GM12878 (cell line): ENCODE results near the gene SBNO2. TPM values are rescaled to one million over a fixed set of nuclear protein-coding genes. Genes with fewer than 3 reads are reported as not detected.

Experiments used
- ATAC-seq: fragments of 200-7000 bp; cut with Tn5 transposase; 3 replicates; pipeline ENCODE4 v1.9.1; 2020; ENCODE audit warnings: mild to moderate bottlenecking, moderate library complexity
- BruUV-seq: library from RNA; stranded (reverse); fragments of 400-500 nt; replicated peaks from 2 replicates; lab custom pipeline; 2021; lab: Mats Ljungman, UMichigan
- CTCF ChIA-PET: fragments of 300-600 bp; sonication (Branson Sonifier 250); formaldehyde crosslinking; extraction: SDS; loops from one replicate; lab custom pipeline; 2021; ENCODE audit warnings: inconsistent platforms; lab: Yijun Ruan, JAX
- POLR2A ChIA-PET: fragments of 350-600 bp; formaldehyde crosslinking; extraction: SDS; loops from one replicate; lab custom pipeline; 2021; ENCODE audit warnings: inconsistent platforms; lab: Charles Lee
- RAD21 ChIA-PET: fragments of 300-600 bp; sonication (Branson Sonifier 250); formaldehyde crosslinking; loops from one replicate; lab custom pipeline; 2023; ENCODE audit warnings: antibody characterized with exemption; ENCODE audit not compliant: unreplicated experiment; lab: Charles Lee
- SMC1A ChIA-PET: fragments of 300-600 bp; sonication (Branson Sonifier 250); formaldehyde crosslinking; loops from one replicate; lab custom pipeline; 2023; ENCODE audit not compliant: unreplicated experiment, uncharacterized antibody; lab: Charles Lee
- DNase-seq: peaks from one replicate; pipeline ENCODE4 v3.0.0-alpha.2; 2011; ENCODE audit warnings: low read depth, low spot score
- FAIRE-seq: peaks from 3 replicates; lab custom pipeline; 2011; peaks lifted over from hg19 to GRCh38; lab: Jason Lieb, UNC
- H2AFZ ChIP-seq: 2 replicates; pipeline ENCODE4 v1.6.0; 2011; ENCODE audit warnings: low read depth, low read length, control low read depth; ENCODE audit not compliant: control insufficient read depth
- H3K27ac ChIP-seq: 2 replicates; pipeline ENCODE4 v1.5.1; 2011; ENCODE audit warnings: control low read depth; ENCODE audit not compliant: control insufficient read depth, insufficient read depth
- H3K27me3 ChIP-seq, 2 experiments: replicated peaks in 1 of 2; 2 replicates each; pipeline versions ENCODE4 v1.6.0 to v1.6.1; 2011; ENCODE audit warnings: low read length in 1 of 2; ENCODE audit not compliant: control insufficient read depth in 2 of 2, insufficient read depth in 2 of 2
- H3K36me3 ChIP-seq, 2 experiments: 2 replicates each; pipeline ENCODE4 v1.5.1; 2011; ENCODE audit warnings: low read length in 1 of 2; ENCODE audit not compliant: control insufficient read depth in 2 of 2, insufficient read depth in 2 of 2
- H3K4me1 ChIP-seq: 2 replicates; pipeline ENCODE4 v1.6.1; 2011; ENCODE audit warnings: mild to moderate bottlenecking, low read length, moderate library complexity, mixed read lengths; ENCODE audit not compliant: control insufficient read depth, insufficient read depth
- H3K4me2 ChIP-seq: 2 replicates; pipeline ENCODE4 v1.6.0; 2011; ENCODE audit warnings: control low read depth; ENCODE audit not compliant: control insufficient read depth, insufficient read depth
- H3K4me3 ChIP-seq: fragments of 200-600 bp; sonication (generic); 2 replicates; pipeline ENCODE4 v1.5.1; 2016
- H3K79me2 ChIP-seq: 2 replicates; pipeline ENCODE4 v1.6.0; 2011; ENCODE audit warnings: low read length; ENCODE audit not compliant: control insufficient read depth, insufficient read depth
- H3K9ac ChIP-seq: 2 replicates; pipeline ENCODE4 v1.8.0; 2011; ENCODE audit warnings: low read length, control low read depth, mixed read lengths; ENCODE audit not compliant: control insufficient read depth, insufficient read depth
- H3K9me3 ChIP-seq: replicated peaks from 3 replicates; pipeline ENCODE4 v1.5.1; 2011; ENCODE audit warnings: mild to moderate bottlenecking, low read length; ENCODE audit not compliant: control insufficient read depth, insufficient read depth
- H4K20me1 ChIP-seq: 2 replicates; pipeline ENCODE4 v1.6.0; 2011; ENCODE audit not compliant: control insufficient read depth, insufficient read depth
- CEBPB ChIP-seq, 2 experiments: fragments of 150-350 bp in 1 of 2; IDR thresholded peaks; 2 replicates each; pipeline ENCODE4 v1.6.1; 2012 to 2014; ENCODE audit warnings: low read depth in 2 of 2, low read length in 2 of 2, borderline replicate concordance in 1 of 2, inconsistent platforms in 1 of 2
- MEF2B ChIP-seq: fragments of 450-650 bp; IDR thresholded peaks from 2 replicates; pipeline ENCODE4 v1.6.1; 2018; ENCODE audit warnings: mild to moderate bottlenecking, moderate library complexity; ENCODE audit not compliant: partially characterized antibody, poor library complexity, severe bottlenecking
- NR2C2 ChIP-seq: IDR thresholded peaks from 2 replicates; pipeline ENCODE4 v1.6.1; 2011; ENCODE audit warnings: borderline replicate concordance, low read depth; ENCODE audit not compliant: control insufficient read depth, insufficient read length
- TAF1 ChIP-seq: IDR thresholded peaks from 2 replicates; pipeline ENCODE4 v1.6.1; 2011; ENCODE audit warnings: mild to moderate bottlenecking, low read depth, low read length, borderline replicate concordance
- USF1 ChIP-seq: IDR thresholded peaks from 2 replicates; pipeline ENCODE4 v1.6.1; 2011; ENCODE audit warnings: borderline replicate concordance, low read depth, mild to moderate bottlenecking, moderate library complexity, mixed read lengths, low read length; ENCODE audit not compliant: insufficient read depth; ENCODE audit errors: extremely low read length
- ZNF592 ChIP-seq: fragments of 450-650 bp; IDR thresholded peaks from 2 replicates; pipeline ENCODE4 v1.6.1; 2017; ENCODE audit warnings: mild to moderate bottlenecking, moderate library complexity
- WGBS: methylation state at CpG from one replicate; pipeline ENCODE4 v1.1.6; 2016; ENCODE audit warnings: low lambda C conversion rate; ENCODE audit not compliant: insufficient replicate concordance, insufficient coverage; ENCODE audit errors: missing lambda C conversion rate; 5-methylcytosine and 5-hydroxymethylcytosine counted together
- in situ Hi-C: fragments of 300-500 bp; cut with MboI; formaldehyde crosslinking; loops from 9 replicates; pipeline ENCODE4 v1.14.3; 2018; ENCODE audit warnings: mixed read lengths
- intact Hi-C: fragments of 100-400 bp; cut with micrococcal nuclease; formaldehyde crosslinking; loops from one replicate; pipeline ENCODE4 v1.14.2; 2022; ENCODE audit not compliant: unreplicated experiment
- polyA plus RNA-seq, 11 experiments: library from polyadenylated mRNA; depleted of rRNA in 4 of 11; unstranded in 6 of 11; stranded (reverse) in 5 of 11; fragments of >200 nt; fragmentation: Nextera tagmentation in 4 of 11; fragmentation: Illumina TruSeq in 1 of 11; extraction: Ambion mirVana in 4 of 11; extraction: Trizol in 1 of 11; gene quantifications; 1 replicate in 1 of 11; 2 replicates in 10 of 11; pipeline versions ENCODE4 v1.2.1 to v1.2.3, GENCODE V29; 2011 to 2016; ENCODE audit warnings: inconsistent platforms in 2 of 11, missing spikeins in 2 of 11, low read depth in 1 of 11
- total RNA-seq, 4 experiments: library from RNA; depleted of rRNA in 3 of 4; stranded (reverse); fragments of >200 nt in 3 of 4; fragmentation: Illumina TruSeq in 1 of 4; extraction: Trizol in 1 of 4; gene quantifications; 2 replicates each; pipeline versions ENCODE4 v1.2.1 to v1.2.3, GENCODE V29; 2013 to 2021

Gene SBNO2
- total and polyA plus RNA-seq, 10 of the 15 experiments (the other 5 are each of a cell fraction or from before 2014, with no cell fraction given), result 0.08 to 44.6 (median 5.4) TPM

DNA sequence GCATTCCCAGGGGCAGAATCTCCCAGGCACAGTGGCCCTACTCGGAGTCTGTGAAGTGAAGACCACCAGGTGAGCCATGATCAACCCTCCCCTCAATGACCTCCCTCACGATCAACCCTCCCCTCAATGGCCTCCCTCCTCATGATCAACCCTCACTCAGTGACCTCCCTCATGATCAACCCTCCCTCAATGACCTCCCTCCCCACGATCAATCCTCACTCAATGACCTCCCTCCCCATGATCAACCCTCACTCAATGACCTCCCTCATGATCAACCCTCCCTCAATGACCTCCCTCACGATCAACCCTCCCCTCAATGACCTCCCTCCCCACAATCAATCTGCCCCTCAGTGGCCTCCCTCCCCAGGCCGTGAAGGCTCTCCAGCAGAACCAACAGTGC, 32.1 kb downstream of the SBNO2 start:
- FAIRE-seq (peak; percentile 88), DNase-seq (no peak), ATAC-seq (no peak)
- POLR2A ChIA-PET, result no interaction called here
- BruUV-seq, result no TSS peak
- WGBS, result 79% methylated on average over 4 of the region's 5 CpGs
- Histone ChIP-seq H3K9me3 (no peaks in the 10 kb centered on the region; the same call in 2 of the 3 replicates), H3K27ac (no peak overlapping the region), H2AFZ (no peak overlapping the region), H3K27me3 (no peaks in the 10 kb centered on the region), H3K36me3 (peaks cover 7 to 10% of the 10 kb centered on the region in 2 experiments), H3K4me2 (no peak overlapping the region), H3K4me1 (no peaks in the 10 kb centered on the region), H3K79me2 (no peaks in the 10 kb centered on the region), H4K20me1 (no peaks in the 10 kb centered on the region), H3K9ac (no peak overlapping the region), H3K4me3 (no peak overlapping the region)
- intact Hi-C loops (no loop called here), in situ Hi-C loops (no loop called here)
- TF ChIP-seq MEF2B, result no peak
- TF ChIP-seq CEBPB (IDR thresholded peaks at IDR 0.05; ENCODE audit: borderline replicate concordance in 1 of 2, low read depth in 2 of 2, low read length in 2 of 2), result no peak
- TF ChIP-seq TAF1, result no peak
- TF ChIP-seq NR2C2, result no peak
- no peak for TF ChIP-seq ZNF592
- TF ChIP-seq USF1, result no peak
- CTCF ChIA-PET, result no interaction called here
- RAD21 ChIA-PET, result no interaction called here
- SMC1A ChIA-PET, result no interaction called here
